Fibroblast of skin of scalp (primary cell): Measurements from ENCODE around the gene GPR6.

Experiments
- DNase-seq: peaks from one replicate; pipeline ENCODE4 v3.0.0-alpha.2; 2013

The GPR6 gene

DNA sequence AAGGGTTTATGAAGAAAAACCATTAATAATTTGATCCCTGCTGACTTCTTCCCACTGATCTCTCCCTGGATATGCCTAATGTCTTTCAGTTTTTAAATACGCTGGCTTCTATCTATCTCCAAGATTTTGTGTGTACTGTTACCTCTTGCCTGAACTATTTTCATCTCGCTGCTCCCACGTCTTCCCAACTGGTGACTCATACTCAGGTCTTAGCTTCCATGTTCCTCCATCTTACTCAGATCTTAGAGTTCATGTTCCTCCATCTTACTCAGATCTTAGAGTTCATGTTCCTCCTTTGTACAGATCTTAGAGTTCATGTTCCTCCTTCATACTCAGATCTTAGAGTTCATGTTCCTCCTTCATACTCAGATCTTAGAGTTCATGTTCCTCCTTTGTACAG lies 21.6 kb downstream of the GPR6 start:
- no peak for DNase-seq

DNA sequence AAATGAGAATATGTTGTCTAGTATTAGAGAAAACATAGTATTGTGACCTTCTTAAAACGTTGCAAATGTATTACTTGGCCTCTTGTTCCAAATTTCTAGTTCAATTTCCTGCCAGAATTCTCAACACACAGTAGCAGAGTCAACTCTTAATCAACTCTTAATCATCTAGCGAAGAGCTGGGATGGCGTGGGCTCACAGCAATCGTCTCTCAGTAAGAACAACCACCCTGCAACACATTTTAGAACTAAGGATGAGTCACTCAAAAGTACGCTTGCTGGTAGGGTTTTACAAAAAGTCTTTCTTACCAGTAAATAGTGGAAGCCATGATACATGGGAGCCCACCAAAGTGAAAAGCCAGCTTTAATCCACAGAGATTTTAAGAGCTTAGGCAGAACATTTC lies 24.6 kb downstream of the GPR6 start:
- DNase-seq: no peak

DNA sequence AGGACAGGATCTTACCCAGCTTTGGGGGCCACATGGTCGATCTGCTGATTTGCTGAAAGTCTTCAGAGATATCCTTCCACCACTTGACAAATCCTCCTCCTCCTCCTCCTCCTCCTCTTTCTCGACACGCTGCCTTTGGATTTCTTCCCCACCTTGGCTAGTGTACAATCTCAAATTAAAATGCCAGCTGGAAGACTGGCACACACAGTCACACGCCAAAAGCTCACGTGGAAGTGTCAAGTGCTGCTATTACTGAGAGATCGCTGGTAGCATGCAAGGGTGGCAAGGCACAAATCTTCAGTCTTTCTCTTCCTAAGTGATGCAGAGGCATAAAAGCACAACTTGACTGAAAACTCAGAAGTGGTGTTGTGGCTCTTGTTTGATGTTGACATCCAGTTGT lies 35.3 kb downstream of the GPR6 start:
- no peak for DNase-seq

- no peak for DNase-seq
Measured at GRCh38 chr6:110015206-110015605, 37.1 kb downstream of the GPR6 start.

GRCh38 chr6:110017306-110017705 lies 39.2 kb downstream of the GPR6 start:
- no peak for DNase-seq

DNA sequence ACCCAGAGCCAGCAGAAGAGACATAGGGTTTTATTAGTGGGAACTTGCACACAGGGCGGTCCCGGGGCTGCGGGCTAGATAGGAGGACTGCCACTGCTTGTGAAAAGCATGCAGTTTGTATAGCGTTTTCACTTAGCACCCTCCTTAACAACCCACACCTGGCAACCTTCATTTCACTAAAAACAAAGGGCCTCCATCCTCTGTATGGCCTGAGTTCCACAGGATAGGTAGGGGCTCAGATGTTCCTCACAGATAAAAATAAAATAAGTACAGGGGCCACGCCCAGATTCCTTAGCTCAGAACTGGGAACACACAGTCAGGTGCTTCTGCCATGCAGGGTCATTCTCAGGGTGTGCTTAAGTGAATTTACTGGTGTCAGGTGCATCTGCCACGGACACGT lies 39.8 kb downstream of the GPR6 start:
- DNase-seq: no peak

DNA sequence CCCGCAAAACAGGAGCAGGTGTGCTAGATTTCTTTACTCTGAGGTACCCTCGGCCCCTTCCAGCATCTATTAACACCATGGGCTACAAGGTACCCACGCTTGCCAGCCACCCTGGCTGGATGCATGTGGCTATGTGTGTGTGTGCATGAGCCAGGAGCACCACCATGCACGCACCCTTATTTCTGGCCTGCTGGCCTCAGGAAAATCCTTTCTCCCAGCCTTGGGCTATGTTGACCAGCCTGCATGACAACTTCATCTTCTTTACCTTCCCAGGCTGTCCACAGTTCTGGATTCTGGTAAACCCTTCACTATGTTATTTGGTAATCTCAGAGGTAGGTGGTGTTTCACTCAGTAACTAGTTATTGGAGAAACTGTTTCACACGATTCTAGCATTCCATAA lies 40.4 kb downstream of the GPR6 start:
- no peak for DNase-seq

GRCh38 chr6:110020888-110021287 lies 42.8 kb downstream of the GPR6 start:
- no peak for DNase-seq

DNA sequence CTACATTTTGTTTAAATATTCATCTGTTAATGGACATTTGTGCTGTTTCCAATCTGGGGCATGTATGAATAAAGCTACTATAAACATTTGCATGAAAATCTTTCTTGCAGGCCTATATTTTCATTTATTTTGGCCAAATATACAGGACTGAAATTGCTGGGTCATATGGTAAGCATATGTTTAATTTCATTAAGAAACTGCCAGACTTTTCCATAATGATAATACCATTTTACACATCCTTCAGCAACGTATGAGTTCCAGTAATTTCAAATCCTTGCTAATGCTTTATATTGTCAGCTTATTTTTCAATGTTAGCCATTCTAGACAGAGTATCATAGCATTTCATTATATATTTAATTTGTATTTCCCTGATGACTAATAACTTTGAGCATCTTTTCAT lies 51.0 kb downstream of the GPR6 start:
- DNase-seq: no peak
